Middle frontal gyrus (tissue), 1 donor: ENCODE measurements around the gene NXF1.
"Not testable (repeated sequence)": the region's sequence is repeated elsewhere in the genome, so short reads cannot be mapped to it uniquely, and the experiment has no call there.

Experiments used
- DNase-seq: peaks from one replicate; pipeline ENCODE4 v3.0.0-alpha.2; 2015; ENCODE audit warnings: low spot score; ENCODE audit errors: extremely low spot score

NXF1 gene

DNA sequence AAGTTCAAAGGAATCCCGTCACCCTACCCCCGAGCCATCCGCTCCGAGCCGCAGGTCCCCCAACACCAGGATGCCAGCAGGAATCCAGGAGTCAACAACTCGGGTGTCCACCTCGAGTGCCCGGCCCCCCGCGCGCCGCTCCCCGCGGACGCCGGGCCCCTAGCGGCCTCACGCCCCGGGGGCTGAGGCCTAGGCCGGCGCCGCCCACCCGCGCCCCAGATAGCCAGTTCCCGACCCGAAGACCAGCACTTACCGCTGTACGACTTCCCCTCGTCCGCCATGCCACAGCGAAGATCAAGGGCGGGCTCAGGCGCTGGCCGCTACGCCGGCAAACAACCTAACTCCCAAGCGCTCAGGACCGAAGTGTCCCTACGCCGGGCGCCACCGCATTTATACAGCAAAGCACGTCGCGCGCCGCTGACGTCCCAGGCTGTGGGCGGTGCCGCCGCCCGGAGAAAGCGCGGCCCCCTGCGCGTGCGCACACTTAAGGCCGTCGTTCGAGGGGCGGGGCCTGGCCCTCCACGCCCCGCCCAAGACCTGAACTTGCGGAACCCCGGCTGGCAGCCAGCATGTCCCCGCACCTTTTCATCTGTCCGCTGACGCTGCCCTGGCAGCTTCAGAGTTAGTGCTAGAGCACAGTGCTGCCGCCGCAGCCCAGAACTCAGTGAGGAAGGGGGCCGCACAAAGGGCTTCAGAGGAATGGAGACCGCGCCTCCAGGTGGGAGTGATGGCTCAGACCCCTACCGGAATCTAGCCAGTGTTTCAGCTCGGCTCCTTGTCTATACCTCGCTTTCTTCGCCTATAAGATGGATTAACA, at the start of gene NXF1:
Gene NXF1 (minus strand): TSS at position 365 of the 817 bp plus-strand sequence. CDS start 84 bp downstream, at position 281.
- DNase-seq: peak; percentile 95

DNA sequence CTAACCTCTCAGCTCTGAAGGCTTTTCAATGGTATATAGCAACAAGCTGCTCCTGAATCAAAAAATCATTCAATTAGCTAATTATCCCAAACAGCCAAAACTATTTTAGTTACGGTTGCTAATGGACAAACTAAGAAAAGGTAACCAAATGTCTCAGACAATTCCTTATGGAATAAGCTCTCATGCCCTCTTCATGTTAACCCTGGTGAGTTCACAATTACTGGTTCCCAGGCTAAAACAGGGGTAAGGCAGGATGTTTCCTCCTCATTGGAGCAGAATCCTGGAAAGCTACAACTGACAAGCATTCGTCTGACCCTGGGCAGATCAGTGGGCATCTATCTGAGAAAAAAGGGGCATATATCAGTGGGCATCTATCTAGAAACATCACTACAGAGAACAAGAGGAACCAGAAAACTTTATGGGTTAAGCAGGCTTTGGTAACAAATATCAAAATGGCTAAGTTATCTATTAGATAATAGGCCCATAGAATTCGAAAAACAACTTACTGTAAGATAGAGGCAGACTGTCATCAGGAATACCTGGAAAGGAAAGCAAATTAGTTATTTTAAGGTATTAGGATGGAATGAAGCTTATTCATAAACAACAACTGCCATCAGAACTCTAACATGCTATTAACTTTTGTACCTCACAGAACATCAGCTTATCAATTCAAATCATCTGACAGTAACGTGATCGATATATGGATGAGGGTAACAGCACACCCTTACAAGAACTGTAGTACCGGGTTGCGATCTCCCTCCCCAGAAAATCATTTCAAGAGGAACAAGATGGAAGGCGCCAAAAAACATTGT, 49.0 kb upstream of the NXF1 start:
- no peak for DNase-seq

DNA sequence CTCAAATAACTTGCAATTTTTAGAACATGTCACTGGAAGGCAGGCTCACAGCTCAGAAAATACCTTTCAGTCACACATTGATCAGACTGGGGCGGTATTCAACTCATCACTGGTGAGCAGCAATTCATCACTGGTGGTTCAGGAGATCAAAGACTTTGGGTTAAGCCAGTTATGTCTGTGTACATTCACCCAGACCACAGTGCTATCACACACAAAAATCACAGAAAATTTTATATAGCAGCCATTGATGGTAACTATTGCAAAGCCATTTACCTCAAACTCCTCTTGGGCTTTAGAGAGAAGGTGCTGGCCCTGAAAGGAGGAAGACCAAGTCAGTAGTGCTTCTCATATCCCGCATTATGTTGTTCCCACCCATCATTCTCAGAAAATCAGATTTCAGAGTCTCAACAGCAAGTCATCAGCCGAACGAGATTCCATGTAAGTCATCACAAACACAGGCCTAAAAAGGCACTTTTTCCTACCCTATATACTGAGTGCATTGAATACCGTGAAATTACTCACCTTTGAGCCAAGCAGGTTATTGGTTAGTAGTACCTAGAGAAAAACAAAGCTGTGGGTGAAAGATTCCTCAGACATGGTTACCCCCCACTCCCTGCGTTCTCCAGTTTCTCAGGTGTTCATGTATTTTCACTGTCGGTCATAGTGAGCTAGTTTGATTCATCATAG, 48.2 kb upstream of the NXF1 start:
- DNase-seq: no peak

DNA sequence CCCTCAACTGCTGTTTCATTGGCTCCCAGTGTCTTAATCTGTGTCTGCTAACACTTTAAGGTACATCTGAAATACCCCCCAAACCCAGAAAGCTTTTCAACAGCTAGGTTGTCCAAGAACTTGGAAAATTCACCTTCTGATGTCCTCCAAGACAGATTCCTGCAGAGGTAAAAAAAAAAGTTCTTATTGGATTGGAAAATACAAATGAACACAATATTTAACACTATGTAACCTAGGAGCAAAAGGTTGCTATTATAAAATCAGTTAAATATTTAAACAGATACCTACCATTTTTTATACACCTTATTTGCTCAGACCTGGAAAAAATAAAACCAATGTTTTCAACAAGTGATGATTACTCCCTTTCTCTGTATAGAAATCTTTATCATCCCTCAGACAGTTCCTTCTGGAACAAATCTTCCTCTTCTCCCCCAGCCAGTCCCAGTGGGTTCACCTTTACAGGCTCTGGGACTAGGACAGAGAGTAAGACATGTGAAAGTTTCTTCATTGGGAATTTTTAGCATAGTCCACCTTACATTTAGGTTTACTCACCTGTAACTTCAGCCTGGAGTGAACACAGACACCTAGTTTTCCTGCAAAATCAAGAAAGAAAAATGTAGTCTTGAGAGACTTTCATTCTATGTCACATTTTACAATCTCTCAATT, 47.4 kb upstream of the NXF1 start:
- no peak for DNase-seq

DNA sequence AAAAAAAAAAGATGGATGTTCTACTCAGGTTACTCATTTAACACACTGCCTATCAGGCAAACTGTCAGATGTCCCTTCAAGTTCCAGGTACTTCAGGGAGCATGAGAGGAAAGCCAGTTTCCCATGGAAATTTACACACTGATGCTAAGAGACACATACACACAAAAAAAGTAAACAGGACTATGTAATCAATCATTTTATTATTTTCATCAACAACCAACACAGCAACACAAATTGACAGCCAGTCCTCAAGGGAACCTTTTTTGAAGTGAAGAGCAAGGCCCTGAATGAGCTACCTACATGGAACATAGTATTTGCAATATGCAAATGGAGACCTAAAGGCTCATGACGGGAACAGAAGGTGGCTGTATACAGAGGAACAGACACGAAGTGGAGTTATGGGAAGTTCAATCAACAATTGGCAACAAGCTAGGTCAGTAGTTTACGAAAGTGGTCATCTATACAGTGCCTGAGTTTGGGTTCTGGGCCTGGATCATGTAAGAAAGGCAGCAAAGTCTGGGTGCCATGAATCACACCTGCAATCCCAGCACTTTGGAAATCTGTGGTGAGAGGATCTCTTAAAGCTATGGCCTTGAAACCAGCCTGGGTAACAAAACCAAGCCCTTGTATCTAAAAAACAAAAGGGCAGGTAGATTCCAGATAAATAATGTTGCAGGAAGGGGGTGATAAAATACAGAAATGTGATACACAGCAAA, 46.7 kb upstream of the NXF1 start:
- no peak for DNase-seq

DNA sequence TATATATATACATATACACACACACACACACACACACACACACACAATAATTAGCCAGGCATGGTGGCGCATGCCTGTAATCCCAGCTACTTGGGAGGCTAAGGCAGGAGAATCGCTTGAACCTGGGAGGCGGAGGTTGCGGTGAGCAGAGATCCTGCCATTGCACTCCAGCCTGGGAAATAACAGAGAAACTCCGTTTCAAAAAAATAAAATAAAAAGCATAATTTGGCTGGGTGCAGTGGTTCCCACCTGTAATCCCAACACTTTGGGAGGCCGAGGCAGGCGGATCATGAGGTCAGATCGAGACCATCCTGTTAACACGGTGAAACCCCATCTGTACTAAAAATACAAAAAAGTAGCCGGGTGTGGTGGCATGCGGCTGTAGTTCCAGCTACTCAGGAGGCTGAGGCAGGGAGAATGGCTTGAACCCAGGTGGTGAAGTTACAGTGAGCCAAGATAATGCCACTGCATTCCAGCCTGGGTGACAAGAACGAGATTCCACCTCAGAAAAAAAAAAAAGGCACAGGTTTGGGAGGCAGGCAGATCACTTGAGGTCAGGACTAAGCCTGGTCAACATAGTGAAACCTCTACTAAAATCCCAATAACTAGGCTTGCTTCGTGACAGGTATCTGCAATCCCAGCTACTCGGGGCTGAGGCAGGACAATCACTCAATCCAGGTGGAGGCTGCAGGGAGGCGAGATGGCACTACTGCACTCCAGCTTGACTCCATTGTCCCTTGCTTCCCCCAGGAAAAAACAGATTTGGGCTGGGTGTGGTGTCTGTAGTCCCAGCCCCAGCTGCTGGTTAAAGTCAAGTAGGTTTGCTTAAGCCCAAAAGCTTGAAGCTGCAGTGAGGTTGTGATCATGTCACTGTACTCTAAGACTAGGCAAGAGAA, 45.9 kb upstream of the NXF1 start:
- DNase-seq: no peak

DNA sequence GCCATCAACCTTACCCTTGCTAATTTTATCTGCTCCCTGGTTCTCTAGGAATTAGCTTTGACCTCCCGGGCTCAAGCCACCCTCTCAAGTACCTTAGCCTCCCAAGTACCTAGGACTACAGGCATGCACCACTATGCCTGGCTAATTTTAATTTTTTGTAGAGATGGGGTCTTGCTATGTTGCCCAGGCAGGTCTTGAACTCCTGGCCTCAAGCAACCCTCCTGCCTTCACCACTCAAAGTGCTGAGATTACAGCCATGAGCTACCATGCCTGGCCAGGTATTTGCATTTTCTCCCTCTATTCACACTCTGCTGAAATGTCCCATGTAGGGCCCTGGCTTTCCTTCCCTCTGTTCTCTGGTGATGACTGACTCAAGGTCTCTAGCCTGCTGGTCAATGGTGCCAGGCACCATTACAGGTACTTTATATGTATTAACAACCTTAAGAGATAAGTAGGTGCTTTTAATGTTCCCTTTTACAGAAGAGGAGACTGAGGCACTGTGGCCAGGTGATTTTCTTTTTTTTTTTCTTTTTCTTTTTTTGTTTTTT, 42.6 kb upstream of the NXF1 start:
- DNase-seq: no peak

DNA sequence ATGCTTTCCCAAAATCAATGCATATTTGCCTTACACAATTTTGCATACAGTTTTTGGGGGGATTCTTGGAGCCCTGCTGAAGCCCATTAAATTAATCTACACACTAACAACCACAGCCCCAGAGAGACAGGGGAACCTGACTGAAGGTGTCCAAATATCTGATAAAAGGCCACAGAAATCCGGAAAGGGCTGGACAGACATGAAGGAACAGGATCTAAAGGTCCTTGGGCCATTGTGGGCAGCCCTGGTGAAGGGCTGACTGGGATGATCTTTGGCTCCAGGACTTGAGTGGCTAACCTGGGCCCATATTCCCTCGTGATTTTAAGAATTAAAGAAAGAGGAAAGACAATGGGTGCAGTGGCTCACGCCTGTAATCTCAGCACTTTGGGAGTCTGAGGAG, 40.9 kb upstream of the NXF1 start:
- no peak for DNase-seq

DNA sequence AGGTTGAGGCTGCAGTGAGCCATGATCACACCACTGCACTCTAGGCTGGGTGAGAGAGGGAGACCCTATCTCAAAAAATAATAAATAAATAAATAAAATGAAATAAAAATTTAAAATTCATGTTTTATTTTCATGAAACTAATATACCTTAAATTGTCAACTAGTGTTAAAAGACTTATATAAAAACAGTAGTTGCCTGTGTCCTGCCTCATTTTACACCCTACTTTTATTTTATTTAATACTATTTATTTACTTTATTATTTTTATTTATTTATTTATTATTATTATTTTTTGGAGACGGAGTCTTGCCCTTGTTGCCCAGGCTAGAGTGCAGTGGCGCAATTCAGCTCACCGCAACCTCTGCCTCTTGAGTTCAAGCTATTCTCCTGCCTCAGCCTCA, 38.9 kb upstream of the NXF1 start:
- DNase-seq: no peak

DNA sequence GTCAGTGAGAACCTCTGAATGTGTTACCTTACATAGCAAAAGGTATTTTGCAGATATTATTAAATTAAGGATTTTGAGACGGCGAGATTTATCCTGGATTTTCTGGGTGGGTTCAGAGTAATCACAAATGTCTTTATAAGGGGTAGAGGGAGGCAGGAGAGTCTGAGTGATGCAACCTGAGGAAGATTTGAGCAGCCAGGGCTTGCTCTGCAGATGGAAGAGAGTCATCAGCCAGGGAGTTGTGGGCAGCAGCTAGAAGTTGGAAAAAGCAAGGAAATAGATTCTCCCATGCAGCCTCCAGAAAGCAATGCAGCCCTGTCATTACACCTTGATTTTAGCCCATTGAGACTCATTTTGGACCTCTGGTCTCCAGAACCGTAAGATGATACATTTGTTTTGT, 38.2 kb upstream of the NXF1 start:
- DNase-seq: no peak

DNA sequence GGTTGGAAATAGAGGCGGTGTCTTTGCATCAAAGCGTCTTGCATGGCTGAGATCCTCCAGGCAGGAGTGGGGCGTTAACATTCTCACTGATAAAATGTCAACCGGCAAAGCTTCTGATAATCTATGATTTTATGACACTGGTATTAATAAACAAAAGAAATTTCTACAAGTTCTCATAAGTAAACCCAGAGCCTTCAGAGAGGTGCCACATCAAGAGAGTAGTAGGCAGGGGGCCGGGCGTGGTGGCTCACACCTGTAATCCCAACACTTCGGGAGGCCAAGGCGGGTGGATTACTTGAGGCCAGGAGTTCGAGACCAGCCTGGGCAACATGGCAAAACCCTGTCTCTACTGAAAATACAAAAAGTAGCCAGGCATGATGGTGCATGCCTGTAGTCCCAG, 37.7 kb upstream of the NXF1 start:
- not testable (repeated sequence) for DNase-seq

DNA sequence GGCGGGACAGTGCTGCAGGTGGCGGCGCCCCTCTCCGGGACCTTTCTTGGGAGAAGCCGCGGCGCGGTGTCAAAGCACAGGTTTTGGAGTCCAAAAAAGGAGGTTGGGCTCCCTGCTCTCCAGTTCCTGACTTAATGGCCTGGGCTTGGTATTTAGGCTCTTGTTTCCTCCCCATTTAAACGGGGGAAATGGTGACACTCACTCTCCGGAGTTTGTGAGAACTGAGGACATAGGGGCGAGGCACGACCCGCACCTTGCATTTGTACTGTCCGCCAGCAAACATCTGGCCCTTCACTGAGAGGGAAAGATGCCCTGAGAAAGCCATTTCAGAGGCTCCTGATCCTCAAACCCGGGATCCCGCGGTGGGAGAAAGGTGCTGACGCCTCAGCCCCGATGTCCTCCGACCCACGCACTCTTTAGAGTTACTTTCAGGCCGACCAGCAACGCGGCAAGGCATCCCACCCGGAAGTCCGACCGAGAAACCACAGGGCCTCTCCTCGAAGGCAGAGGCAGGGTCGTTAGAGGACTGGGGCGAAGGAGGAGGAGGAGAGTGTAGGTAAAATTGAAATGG, 37.0 kb upstream of the NXF1 start:
- DNase-seq: no peak

DNA sequence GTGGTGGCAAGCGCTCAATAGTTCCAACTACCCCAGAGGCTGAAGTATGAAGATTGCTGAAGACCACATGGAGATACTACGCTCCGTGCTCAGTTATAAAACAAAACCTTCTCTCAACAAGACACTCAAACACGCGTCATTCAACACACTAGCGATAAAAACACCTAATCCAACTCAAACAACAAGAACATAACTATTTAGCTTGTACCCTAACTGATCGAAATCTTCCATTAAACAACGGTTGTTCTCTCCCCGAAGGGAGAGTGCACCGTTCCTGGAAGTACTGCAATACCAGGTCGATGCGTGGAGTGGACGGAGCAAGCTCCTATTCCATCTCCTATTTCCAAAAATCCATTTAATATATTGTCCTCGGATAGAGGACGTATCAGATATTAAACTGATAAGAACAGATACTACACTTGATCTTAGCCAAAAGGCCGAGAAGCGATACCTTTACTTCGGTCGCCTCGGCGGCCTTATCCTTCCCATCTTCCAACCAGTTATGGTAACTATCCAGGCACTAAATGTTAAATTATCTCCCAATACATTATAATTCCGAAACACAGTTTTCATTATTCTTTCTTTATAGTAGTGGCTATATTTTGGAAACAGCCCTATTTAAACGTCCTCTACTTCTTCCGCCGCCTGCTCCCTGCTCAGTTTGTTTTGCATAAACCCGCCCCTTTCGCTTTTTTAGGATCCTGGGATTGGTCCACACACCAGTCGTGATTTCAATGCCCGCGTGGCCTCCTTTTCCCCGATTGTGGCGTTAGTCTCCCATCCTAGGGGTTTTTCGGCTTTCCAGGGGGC, 36.3 kb upstream of the NXF1 start:
- DNase-seq: peak; percentile 86

DNA sequence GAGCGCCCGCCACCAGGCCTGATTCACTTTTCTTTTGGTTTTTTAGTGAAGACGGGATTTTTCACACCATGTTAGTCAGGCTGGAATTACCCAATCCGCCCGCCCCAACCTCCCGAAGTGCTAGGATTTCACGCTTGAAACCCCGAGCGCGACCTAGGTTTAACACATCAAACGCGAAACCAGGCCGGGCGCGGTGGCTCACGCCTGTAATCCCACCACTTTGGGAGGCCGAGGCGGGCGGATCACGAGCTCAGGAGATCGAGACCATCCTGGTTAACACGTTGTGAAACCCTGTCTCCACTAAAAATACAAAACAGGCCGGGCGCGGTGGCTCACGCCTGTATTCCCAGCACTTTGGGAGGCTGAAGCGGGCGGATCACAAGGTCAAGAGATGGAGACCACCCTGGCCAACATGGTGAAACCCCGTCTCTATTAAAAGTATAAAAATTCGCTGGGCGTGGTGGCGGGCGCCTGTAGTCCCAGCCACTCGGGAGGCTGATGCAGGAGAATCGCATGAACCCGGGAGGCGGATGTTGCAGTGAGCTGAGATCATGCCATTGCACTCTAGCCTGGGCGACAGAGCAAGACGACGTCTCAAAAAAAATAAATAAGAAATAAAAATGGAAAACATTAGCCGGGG, 35.6 kb upstream of the NXF1 start:
- peak; percentile 27 for DNase-seq

DNA sequence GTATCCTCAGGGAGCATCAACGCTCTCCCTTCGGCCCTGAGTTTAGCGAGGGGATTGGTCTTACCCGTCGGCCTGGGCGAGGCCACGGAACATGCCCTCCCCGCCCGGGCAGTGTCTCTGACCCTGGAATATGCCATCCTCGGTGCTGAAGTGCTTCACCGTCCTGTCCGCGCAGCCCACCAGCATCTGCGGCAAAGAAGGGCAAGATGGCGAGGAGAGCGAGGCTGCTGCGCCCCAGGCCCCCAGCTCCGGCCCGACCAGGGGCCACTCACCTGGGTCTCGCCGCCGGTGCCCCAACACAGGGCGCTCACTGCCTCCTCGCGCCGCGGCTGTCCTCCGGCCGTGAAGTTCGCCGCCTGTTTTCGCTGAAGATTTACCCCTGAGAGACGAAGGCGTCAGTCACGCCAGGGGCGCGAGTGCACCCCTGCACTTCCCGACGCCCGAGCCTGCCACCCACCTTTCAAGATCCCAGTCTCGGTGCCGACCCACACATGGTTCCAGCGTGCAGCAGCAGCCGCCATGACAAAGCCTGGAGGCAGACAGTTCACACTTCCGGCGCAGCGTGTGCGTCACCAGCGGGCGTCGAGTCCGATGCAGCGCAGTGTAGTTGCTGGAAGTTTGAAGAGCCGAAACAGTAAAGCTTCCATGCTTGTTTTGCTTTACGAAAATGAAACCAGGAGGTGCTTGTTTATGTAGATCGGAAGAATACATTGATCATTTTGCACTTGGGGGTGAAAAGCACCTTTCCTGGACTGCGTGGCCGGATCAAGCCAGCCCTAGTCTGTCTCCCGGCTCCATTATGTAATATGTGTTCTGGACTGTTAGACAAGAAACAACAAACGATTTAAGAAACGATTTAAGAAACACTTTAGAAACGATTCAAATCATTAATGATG, 34.1 kb upstream of the NXF1 start, which contains the start of gene WDR74:
Gene WDR74 (minus strand): TSS at position 541 of the 896 bp plus-strand sequence. CDS start 20 bp downstream, at position 521.
- DNase-seq: peak; percentile 97

DNA sequence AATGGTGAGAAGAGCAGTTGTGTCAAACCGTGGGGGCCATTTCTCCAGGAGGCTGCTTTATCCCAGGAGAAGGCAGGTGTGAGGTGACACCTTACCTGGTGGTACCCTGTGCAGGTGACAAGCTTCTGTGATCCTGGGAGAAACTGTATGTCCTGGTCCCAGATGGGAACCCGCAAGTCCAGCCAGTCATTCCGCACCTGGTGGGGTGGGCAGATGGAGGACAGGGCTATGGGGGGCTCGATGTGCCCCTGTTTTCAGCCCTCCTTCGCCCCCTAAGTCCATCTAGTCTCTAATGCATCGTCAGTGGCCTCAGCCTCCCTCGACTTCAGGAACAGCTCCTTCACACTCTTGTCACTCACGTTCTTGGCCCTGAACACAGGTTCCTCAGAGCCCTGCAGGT, 30.1 kb upstream of the NXF1 start:
- no peak for DNase-seq
